Glomerular endothelial cell (primary cell): ENCODE data around the gene SFRP5. TPM values are rescaled to one million over a fixed set of nuclear protein-coding genes. Genes with fewer than 3 reads are reported as not detected.
A peak's percentile ranks its signal among the peaks of the same experiment; 100 is the strongest.

Source experiments
- DNase-seq: peaks from one replicate; pipeline ENCODE4 v3.0.0-alpha.2; 2011; ENCODE audit warnings: low read depth, low spot score; ENCODE audit errors: extremely low read depth
- total RNA-seq: library from RNA; depleted of rRNA; stranded (reverse); fragments of >200 nt; gene quantifications from 2 replicates; pipeline ENCODE4 v1.2.3, GENCODE V29; 2015

The SFRP5 gene
- total RNA-seq, 1 donor from 2014 or later = not detected

DNA sequence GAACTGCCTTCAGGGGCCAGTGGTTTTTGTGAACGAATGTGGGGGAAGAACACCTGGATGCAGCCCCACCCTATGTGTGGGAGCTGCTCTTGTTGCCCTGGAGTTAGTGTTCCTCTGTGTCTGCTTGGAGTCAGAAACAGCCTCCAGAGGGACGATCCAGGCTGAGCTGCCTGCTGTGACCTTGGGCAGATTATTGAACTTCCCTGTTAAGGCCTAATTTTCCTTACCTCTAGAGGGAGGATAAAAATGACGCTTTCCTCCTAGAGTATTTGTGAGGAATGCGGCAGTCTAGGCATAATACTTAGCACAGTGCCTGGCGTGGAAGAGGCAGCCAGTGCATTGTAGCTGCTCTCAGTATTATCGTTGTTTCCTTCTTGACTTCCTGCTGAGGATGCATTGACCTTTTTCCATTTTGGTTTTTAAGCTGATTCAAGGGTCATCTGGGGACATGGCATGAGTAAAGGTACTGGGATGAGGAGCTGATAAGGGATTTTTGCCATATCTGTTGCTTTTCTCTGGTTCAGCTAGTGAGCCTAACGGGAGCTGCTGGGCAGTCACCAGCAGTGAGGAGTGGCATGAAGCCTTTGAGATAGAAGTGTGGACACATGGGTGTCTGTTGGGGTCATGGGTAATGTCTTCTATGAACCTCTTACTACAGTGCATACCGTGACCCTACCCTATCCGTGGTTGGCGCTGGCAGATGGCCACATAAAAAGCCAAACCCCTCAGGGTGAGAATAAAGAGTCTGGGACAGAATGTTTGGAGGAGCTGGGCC, 28.4 kb downstream of the SFRP5 start:
- no peak for DNase-seq

DNA sequence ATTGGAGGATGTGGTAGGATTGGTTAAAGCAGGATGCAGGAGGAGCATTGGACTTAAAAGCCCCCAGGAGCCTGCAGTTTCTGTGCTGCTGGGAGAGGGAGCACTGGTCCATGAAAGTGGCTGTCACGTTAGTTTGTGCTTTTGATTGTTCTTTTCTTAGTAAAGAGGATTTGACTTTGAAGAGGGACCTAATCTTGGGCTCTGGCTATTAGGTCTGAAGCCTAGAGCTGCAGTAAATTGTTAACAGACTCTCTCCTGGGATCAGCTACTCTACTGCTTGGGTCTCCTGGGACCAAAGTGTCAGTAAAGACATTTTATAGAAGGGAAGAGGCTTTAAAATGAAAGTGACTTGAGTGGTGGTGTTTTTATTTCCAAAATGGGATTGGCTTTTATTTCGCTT, 31.2 kb downstream of the SFRP5 start:
- DNase-seq = no peak

DNA sequence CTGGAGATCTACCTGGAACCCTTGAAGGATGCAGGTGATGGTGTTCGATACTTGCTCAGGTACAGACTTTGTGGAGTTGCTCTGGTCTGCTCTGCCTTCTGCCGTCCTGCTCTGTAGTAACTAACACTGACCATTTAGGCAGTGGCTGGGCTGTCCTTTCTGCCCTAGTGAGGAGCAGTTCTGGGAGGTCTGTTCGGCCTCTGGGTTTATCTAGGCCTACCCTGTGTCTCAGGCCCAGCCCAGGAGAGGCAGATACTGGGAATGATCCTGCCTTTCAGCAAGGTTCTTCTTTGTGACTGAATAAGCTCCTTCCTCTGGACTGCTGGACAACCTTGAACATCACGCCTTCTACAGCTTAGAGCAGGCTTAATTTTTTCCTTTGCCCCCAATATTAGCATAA, 33.2 kb downstream of the SFRP5 start:
- no peak for DNase-seq

GRCh38 chr10:97737770-97738265, 34.0 kb downstream of the SFRP5 start:
- DNase-seq = no peak

- peak; percentile 68 for DNase-seq
These were observed 34.7 kb downstream of the SFRP5 start, which contains the start of gene ZFYVE27 for GRCh38 chr10:97736902-97737769. Gene ZFYVE27 (plus strand): TSS chr10:97737128. CDS start chr10:97738478, 1,350 bp downstream.

DNA sequence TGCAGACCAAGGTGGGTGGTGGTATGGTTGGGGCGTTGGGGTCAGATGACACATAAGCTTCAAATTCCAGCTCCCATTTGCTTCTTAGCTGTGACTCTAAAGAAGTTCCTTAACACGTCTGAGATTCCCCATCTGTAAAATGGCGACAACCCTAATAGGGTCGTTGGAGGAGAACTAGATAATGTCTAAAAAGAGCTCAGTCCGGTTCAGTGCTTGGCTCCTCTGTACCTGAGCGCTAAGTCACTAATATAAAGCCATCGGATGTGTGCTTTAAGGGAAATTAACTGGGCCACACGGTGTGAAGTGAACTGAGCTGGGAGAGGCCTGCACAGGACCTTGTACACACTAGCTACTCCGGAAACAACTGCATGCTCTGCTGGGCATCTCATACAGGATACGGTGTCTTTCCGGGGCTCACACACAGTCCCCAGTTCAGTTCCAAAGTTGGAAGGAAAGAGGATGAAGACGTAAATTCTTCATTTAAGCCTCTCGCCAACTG, 35.3 kb downstream of the SFRP5 start:
- DNase-seq = no peak

DNA sequence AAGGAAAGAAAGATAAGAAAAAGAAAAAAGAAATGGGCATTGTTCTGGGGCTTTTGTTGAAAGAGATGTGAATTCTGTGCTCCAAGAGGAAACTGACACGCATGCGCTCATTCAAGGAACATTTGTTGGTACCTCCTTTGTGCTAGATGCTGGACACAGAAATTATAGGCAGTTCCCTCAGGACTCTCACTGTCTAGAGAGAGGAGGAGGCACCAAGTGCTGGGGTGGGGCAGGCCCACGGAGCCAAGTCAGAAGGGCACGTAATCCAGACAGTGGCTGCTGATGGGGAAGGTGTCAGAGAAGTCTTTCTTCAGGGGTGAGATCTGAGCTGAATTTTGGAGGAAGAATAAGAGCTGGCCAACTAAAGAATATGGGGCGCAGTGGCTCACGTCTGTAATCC, 37.8 kb downstream of the SFRP5 start:
- DNase-seq = no peak

- no peak for DNase-seq
These were observed 38.5 kb downstream of the SFRP5 start for GRCh38 chr10:97733256-97733655.

DNA sequence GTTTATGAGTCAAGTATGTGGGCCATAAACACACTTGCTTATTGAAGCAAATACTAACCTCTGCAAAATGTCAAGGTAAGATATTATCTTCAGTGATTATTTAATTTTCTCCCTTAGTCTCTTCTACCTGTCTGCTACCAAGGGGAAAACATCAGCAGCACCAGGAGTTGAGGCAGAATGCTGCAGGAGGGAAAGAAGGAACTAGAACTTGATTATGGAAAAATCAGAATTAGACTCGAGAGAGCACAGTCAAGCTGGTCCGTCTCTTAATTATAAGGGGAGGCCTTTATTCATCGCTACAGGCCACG, 39.8 kb downstream of the SFRP5 start:
- DNase-seq = no peak

- no peak for DNase-seq
These were observed 40.3 kb downstream of the SFRP5 start for GRCh38 chr10:97731346-97732051.

- no peak for DNase-seq
These were observed 42.8 kb downstream of the SFRP5 start for GRCh38 chr10:97729014-97729413.

- DNase-seq = no peak
These were observed 45.1 kb downstream of the SFRP5 start for GRCh38 chr10:97726636-97727178.

- DNase-seq = no peak
These were observed 47.4 kb downstream of the SFRP5 start for GRCh38 chr10:97724341-97724941.

DNA sequence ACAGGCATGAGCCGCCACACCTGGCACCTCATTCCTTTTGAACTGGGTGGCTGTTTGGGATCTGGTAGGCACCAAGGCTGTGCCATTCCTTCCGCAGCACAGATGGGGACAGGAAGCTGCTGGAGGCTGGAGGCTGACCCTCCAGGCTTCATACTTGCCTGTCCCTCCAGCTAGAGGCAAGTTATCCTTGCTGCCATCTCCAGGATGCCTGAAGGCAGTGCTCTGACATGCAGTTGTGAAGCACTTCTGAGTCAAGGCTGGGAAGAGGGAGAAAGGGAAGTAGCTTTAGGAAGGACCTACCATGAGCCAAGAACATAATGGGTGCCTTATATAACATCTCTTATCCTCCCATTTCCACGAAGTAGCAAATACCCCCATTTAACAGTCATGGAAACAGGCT, 48.8 kb downstream of the SFRP5 start:
- DNase-seq = no peak

DNA sequence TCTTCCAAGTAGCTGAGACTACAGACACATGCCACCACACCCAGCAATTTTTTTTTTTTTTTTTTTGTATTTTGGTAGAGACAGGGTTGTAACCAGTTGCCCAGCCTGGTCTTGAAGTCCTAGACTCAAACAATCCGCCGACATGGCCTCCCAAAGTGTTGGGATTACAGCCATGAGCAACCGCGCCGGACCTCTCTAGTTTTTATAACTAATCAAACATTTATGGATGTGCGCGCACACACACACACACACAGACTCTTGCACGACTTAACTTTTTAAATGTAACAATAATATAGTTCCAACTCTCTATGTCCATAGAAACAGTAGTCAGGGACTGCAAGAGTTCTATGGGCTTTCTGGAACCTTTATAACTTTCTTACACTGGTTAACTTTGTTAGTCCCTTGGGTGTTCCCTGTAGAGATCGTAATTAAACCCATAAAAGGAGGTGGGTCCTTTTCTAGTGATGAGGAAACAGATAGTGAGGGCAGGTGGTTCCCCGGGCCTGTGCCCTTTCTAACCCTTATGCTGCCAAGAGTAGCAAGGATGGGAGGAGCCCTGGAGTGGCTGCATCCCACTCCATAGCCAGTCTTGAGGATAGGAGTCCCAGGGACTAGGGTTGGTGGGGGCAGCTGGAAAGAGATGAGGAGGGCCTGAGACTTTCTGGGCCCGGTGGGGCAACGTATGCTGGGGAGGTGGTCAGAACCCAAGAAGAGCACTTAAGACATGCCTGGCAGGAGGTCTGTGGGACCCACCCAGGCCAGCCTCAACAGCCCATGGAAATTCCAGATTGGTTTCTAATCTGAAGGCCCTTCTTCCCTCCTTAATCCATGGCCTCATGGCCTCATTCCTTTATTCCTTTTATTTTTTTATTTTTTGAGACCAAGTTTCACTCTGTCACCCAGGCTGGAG, 49.7 kb downstream of the SFRP5 start:
- no peak for DNase-seq

DNA sequence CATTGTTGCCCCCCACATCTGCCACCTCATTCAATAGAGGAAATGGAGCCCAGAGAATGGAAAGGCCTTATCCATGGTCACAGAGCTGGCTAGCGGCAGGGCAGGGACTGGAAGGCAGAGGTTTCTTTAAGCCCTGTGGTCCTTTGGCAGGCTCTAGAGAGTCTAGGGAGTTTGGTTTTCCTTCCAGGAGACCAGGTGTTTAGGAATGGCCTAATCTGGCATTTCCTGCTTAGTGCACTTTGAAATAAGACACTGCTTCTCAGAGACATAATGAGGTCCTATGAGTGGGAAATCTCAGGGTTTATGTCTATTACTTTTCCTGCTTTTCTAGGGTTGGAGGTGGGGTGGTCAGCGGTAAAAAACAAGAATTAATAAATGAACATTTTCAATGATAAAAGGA, 52.2 kb downstream of the SFRP5 start:
- no peak for DNase-seq

- no peak for DNase-seq
These were observed 53.1 kb downstream of the SFRP5 start for GRCh38 chr10:97718659-97719142.

- DNase-seq = no peak
These were observed 53.6 kb downstream of the SFRP5 start for GRCh38 chr10:97718178-97718577.

DNA sequence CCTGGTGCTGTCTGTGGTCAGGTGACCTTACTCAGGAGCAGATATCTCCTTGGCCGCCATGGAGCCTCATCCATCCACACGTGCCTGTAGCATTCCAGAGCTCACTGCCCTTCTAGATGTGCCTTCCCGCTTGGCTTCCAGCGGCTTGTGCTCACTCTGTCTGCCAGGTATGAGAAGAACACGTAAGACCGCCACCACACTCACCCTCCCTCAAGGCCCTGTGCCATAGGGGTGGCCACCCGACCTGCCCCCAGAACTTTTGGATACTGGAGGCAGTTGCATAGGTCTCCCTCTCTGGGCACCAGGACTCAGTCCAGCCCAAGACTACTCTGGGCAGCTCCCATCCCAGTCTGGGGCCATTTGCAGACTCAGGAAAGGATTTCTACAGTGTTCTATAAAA, 54.2 kb downstream of the SFRP5 start:
- DNase-seq = no peak
